Kidney tubule cell (primary cell): ENCODE measurements around the gene SCFD2.
A peak's percentile ranks its signal among the peaks of the same experiment; 100 is the strongest.
"Not testable (repeated sequence)": the region's sequence is repeated elsewhere in the genome, so short reads cannot be mapped to it uniquely, and the experiment has no call there.

Experiments used
- DNase-seq: peaks from one replicate; pipeline ENCODE4 v3.0.0-alpha.2; 2018; ENCODE audit warnings: low spot score

The SCFD2 gene

DNA sequence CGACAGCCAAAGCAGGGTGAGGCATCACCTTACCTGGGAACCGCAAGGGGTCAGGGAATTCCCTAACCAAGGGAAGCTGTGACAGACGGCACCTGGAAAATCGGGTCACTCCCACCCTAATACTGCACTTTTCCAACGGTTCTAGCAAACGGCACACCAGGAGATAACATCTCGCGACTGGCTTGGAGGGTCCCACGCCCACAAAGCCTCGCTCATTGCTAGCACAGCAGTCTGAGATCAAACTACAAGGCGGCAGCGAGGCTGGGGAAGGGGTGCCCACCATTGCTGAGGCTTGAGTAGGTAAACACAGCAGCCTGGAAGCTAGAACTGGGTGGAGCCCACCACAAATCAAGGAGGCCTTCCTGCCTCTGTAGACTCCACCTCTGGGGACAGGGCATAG is 25.7 kb downstream of the SCFD2 start:
- not testable (repeated sequence) for DNase-seq

DNA sequence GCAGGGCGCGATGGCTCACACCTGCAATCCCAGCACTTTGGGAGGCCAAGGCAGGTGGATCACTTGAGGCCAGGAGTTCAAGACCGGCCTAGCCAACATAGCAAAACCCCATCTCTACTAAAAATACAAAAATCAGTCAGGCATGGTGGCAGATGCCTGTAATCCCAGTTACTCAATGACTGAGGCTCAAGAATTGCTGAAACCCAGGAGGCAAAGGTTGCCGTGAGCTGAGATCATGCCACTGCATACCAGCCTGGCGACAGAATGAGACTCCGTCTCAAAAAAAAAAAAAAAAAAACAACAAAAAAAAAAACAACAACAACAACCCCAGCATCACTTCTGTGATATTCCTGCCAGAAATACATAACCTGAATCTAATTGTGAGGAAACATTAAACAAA is 30.9 kb downstream of the SCFD2 start:
- DNase-seq: peak; percentile 60

DNA sequence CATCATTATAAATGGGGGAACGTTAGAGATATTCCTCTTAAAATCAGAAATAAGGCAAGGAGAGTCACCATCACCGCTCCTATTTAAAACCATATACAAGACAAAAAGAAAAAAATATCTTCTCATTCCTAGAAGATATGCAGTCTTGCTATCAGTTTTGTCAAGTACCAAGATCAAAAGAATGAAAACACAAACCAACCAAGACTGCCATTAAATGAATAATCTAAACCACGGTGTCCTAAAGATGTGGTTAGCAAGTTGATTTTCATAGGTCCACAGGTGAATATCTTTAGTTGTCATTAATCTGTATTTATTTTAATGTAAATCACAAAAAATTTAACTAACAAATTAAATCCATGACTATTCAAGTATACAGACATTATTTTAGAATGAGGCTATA is 39.3 kb downstream of the SCFD2 start:
- DNase-seq: no peak

DNA sequence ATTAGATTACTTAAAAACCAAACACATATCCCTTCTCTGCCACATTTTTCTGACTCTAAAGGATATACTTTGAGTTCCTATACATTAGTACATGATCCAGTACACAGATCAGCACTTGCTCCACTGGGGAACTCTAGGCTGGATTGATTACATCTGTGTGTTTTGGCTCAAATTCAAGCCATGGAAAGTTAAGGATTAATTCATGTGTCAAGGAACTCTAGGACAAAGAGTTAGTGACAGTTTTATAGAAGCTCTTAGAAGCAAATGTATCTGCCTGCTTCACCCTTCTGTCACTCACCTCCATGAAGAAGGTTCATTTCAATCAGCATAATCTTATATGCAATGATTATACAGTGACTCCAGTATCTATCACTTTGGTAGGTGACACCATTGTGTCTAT is 43.2 kb downstream of the SCFD2 start:
- DNase-seq: peak; percentile 45

DNA sequence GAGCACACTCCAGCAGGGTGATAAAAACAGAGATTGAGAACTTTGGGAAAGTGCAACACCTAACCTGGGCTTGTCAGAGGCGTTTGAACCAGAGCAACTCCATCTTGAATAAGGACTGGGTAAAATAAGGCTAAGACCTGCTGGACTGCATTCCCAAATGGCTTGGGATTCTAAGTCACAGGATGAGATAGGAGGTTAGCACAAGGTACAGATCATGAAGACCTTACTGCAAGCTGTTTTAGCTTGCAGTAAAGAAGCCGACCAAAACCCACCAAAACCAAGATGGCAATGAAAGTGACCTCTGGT is 43.9 kb downstream of the SCFD2 start:
- DNase-seq: no peak

DNA sequence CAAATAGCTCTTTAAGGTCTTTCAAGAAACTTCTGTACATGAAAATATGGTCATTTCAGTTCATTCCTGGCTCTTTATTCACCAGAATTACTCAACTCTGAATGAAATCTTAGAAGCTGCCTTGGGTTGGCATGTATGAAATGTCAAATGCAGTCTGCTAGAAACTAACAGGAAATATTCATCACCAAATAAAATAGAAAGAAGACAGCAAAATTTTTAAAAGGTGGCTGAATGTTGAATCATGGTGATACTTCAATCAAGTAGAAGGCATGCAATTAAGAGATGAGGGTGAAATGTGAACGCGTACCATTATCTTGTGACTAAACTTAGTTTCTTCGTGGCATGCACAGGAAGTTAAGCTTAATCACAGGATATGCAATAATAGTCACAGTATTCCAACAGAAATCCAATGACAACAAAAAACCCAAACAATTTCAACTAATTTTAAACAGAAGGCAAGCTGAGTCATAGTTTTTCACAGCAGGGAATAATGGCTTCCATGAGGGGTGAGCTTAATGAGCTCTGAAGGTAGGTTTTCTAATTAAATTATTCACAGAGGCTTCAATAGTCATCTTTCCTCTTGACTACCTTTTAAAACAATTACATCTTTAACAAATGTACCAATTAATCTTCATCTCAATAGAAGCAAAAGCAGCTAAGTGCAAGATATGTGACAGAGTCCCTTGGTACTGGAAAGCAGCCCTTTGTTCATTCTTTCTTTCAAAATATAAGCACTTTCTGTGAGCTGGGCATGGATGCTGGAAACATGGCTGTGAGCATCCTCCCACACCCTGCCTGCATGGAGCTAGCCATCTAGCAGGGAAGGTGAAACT is 44.5 kb downstream of the SCFD2 start:
- DNase-seq: peak; percentile 78

DNA sequence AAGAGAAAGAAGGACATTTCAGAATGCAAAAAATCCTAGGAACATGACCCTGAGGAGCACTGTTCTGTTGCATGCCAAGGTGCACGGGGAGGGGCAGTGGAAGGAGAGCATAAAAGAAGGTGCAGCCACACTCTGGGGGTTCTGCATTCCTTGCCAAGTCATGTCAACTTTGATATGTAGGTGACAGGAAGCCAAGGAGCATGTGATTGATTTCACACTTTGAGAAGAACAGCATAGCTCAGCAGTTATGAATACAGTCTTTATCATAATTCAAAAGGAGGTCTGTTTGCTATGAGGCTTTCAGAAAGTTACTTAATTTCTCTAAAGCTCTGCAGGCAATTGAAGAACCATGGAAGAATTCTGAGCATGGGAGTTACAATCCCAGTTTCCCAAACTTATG is 50.6 kb downstream of the SCFD2 start:
- DNase-seq: no peak

DNA sequence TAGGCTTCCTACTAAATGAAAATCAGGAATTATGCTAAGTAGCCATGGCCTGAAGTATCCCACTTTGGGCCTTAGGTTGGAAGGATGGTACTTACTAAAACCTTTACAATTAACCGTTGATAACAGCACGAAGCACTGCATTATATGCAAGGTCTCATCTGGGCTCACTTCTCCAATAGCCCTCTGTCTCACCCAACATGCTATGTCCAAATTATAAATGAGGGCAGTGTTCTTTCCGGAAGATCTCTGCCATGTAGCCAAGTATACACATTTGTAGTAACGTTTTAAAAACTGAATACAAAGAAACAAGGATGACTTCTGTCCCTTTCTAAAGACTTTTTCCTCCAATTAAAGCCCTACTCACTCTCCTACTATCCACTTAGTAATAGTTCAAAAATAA is 51.6 kb downstream of the SCFD2 start:
- no peak for DNase-seq

DNA sequence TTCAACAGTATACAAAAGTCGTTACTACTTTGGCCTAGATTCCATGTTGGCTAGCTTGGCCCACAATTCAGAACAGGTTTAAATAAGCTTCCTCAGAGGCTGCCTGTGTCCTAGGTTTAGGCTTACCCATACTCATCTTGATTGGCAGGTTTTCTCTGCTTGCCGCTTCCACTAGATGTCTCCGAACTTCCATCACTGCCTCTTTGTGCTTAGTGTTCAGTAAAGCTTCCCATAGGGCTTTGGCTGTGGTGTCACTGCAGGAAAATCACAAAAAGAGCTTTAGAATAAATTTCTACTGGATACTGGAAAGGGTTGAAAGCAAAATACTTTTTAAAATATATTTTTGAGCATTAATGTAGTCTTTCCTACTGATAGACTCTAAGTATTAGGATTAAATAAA is 52.4 kb downstream of the SCFD2 start:
- peak; percentile 14 for DNase-seq

DNA sequence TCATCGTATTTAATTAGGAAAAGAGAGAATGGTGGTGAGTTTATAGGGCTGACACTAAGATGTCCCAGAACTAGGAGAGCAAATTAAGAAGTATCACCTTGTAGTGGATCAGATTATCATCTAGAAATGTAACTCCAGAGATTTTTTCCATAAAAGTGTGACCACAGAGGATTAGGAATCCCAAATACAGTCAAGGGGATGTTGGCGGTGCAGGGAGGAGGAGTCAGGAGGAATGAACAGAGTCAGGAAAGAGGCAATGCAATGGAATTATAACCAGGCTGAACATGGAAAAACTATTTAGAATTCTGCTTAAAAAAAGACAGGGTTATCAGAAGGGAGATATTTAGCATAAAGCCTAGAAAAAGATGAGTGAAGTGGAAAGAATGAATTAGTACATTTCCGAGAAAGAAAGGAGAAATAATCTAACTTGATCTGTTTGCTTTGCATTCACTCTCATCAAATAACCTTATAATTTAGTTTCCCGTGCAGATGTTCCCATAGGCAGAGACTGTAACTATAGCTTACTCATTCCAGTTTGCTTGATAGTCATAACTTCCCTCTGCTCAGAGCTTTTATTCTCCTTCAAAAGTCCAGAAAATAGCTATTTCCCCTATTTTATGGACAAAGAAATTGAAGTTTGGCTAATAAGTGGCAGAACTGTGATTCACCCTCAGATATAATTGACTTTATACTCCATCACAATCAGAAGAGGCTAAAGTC is 56.4 kb downstream of the SCFD2 start:
- no peak for DNase-seq

DNA sequence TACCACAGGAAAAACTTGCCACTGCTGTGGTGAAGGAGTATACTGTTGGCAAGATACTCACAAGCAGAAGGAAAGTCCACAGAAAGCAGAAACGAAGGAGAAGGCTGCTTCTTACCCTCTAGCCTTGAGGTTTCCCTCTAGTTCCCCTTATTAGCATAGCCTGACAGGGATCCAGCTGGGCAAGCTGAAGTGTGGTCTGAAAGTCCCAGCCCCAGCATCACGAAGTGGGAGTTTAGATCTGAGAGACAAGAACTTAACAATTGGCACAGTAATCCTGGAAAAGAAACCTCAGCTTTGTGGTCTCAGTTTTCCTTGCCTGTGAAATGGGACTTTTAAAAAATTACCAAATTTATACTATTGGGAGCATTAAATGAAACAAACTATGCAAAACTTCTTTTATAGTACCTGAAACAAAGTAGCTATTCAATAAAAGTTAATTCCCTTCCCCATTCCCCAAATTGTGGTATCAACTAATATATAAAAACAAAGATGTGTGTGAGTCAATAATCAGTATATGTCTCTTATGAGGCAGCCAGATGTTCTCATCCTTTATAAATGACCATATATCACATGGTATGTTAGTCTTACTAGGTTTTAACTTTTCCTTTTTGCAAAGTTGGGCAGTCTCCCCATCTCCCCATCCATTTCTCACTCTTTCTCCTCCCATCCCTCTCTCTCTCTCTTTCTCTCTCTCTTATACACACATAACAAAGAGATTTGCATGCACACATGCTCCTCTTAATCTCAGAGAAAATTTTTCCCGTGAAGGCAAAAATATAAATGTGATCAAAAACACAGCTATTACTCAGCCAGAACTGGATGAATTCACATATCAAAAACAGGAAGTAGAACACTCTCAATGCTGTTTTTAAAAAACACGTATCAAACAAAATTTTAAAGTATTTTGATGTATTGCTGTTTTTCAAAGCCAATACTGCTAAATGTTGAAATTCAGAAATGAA is 57.8 kb downstream of the SCFD2 start:
- no peak for DNase-seq

DNA sequence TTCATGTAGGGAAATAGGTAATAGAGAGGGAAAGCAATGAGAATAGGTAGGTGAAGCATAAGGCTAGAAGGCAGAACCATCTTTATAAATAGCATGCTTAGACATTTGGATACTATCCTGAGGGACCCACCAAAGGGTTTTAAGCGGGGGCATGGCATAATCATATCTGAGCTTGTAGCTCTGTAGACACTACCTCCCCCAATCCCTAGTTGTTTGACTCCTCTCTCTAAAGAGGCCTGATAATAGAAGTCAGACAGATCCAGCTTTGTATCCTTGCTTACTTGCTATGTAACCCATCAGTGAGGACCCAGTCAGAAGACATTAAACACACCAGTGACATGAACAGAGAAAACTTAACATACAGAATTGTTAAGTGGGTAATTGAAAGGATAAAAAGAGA is 58.7 kb downstream of the SCFD2 start:
- no peak for DNase-seq

DNA sequence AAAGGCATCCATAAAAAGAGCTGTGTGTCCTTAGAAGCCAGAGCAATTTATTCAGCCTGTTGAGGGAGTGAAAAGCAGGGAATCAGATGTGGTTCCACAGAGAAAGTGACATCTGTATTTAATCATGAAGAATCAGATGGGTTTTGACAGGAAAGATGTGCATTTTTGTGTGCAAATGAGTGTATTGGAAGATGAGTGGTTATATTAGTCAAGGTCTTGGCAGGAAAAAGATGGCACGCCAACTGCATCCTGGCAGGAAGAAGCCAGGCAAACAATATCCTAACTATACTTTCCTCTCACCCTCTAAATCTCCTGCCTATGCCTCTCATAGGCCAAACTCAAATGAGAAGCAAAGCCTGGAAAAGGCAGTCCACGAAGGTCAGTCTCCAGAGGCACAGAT is 59.1 kb downstream of the SCFD2 start:
- DNase-seq: no peak

DNA sequence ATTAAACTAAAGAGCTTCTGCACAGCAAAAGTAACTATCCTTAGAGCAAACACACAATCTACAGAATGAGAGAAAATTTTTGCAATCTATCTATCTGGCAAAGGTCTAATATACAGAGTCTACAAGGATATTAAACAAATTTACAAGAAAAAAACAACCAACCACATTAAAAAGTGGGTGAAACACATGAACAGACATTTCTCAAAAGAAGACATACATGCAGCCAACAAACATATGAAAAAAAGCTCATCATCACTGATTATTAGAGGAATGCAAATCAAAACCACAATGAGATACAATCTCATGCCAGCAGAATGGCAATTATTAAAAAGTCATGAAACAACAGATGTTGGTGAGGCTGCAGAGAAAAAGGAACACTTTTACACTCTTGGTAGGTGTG is 73.7 kb downstream of the SCFD2 start:
- not testable (repeated sequence) for DNase-seq

DNA sequence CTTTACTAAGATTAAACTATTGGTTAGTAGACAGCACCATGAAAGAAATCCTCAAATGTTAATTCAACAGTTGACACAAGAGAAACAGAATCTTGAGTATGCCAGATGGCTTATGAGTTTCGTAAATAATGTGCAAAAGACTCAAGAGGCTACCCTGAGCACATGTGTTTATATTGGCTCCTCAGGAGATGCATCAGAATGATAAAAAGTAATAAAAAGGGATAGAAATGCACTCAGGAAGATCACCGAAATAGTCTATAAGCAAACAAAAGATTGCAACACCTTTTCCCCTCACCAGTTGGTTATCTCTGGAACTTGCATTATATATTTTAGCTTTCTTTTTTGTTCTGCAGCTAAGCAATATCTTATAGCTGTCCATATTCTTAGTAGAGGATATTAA is 84.4 kb downstream of the SCFD2 start:
- no peak for DNase-seq

DNA sequence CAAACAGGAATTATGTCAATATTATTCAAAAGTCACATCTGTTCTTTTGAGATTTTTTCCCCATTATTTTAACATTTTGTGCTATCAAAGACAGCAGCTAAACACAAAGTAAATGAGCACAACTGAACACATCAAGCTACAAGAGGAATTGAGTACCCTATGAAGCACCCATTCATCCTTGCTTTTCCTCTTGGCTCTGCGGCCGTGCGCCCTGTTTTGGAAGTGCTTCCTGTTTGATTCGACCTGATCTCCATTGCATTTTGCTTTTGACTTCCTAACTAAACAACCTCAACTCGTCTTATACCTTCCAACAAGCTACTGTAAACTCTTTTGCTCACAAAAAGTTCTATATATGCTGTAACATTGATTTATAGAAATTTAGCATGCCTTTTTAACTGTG is 85.0 kb downstream of the SCFD2 start:
- no peak for DNase-seq

DNA sequence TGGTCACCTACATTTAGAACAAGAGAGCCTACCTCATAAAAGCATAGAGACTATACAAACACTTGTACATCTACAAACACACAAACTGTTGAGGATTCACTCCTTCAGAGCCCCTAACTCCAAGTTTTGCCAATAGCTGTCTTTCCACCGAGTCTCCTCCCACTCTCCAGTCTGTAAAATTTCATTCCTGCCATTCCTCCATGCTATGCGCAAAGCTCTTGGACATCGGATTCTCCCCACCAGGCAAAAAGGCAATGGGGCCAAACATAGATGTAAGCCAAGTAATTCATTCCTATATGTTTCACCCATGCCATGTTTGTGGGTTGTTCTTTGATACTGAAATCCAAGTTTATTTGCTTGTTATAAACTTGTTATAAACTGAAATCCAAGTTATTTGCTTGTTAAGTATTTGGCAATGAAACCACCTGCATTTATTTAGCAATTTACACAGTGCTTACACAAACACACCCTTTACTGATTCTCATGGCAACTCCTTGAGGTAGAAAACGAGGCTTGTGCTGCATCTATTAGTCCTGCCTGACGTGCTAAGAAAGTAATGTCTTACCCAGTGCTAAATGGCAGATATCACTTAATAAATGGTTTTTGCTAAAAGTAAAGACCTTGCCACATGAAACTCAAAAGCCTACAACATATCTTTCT is 91.1 kb downstream of the SCFD2 start:
- DNase-seq: no peak

DNA sequence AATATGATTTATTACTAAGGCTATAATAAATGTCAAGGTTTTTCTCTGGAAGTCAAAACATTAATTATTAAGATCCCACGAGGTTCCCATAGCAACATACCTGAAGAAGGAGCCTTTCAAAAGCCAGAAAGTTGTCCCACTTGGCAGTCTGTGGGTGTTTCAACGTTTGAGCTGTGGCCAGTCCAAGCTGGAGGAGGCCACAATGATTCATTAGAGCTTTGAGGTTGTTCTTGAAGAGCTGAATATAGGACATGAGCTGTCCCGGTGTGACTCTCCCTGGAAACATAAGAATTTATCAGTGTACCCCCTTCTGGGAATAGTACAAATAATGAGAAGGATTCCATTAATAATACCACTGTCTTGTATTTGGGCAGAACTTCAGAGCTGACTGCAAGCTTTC is 92.1 kb downstream of the SCFD2 start:
- DNase-seq: peak; percentile 33

DNA sequence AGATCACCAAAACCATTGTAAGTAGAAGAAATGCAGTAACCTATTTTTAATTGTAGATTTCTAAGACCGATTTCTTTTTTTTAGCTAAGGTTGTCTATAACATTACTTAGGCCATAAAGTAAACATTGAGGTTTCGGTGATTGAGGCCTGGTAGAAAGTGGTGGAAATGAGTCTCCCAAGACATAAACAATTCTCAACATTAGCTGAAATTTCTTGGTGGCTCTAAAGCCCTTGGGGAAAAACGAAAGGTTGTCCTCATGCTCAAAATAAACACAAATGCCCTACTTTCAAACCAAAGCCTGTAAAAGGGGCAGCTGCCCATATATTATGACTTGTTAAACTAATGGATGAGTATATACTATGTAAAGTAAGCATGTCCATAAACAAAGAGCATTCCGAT is 98.8 kb downstream of the SCFD2 start:
- DNase-seq: no peak

DNA sequence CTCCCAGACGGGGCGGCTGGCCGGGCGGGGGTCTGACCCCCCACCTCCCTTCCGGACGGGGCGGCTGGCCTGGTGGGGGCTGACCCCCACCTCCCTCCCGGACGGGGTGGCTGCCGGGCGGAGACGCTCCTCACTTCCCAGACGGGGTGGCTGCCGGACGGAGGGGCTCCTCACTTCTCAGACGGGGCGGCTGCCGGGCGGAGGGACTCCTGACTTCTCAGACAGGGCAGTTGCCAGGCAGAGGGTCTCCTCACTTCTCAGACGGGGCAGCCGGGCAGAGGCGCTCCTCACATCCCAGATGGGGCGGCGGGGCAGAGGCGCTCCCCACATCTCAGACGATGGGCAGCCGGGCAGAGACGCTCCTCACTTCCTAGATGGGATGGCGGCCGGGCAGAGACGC is 109.9 kb downstream of the SCFD2 start:
- DNase-seq: not testable (repeated sequence)

DNA sequence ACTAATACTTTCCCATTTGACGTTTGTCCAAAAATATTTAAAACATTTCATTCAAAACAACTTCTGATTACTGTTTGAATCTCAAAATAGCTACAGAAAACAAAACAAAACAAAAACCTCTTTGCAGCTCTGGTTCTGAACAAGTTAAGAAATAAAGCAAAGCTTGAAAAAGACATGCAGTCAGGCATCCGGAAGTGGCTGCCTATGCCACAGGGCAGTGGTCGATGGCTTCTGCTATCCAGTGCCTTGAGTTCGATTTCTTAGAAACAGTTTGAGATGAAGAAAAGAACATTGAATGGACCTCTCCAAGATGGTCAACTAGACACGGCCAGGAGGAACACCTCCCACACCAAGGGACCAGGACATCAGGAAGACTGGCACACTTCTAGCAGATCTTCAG is 125.3 kb downstream of the SCFD2 start:
- no peak for DNase-seq

DNA sequence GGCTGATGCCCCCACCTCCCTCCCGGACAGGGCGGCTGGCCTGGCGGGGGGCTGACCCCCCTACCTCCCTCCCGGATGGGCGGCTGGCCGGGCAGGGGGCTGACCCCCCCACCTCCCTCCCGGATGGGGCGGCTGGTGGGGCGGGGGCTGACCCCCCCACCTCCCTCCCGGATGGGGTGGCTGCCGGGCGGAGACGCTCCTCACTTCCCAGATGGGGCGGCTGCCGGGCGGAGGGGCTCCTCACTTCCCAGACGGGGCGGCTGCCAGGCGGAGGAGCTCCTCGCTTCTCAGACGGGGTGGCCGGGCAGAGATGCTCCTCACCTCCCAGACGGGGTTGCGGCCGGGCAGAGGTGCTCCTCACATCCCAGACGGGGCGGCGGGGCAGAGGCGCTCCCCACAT is 127.5 kb downstream of the SCFD2 start:
- DNase-seq: not testable (repeated sequence)
